ENCODE measurements around the gene FIGNL2.

- TF ChIP-seq CTCF (IDR thresholded peaks at IDR 0.05) (no peak), POLR2A (IDR thresholded peaks at IDR 0.05) (no peak)
These were observed 3.1 kb upstream of the FIGNL2 start for GRCh38 chr12:51851413-51852124.
